ENCODE data around the gene CTIF.

The CTIF gene

DNA sequence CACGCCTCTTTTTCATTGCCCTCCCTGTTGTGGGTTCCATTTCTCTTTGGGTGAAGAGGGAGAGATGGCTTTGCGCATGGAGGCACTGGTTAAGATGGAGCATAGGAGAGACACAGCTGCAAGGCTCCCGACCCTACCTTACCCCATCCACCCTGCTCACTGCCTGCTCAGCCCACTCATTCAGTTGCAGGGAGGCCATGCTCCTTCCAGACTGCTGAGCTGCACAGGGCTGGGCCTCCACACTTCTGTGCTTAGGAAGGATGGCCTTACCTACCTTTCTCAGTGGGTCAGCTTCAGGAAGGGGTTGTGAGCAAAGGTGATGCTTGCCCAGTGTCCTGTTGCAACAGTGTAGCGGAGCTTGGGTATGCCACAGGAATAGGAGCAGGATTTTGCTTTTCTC lies 127.8 kb downstream of the CTIF start:
- no peak for DNase-seq (ENCODE audit: low read depth in 2 of 2)

DNA sequence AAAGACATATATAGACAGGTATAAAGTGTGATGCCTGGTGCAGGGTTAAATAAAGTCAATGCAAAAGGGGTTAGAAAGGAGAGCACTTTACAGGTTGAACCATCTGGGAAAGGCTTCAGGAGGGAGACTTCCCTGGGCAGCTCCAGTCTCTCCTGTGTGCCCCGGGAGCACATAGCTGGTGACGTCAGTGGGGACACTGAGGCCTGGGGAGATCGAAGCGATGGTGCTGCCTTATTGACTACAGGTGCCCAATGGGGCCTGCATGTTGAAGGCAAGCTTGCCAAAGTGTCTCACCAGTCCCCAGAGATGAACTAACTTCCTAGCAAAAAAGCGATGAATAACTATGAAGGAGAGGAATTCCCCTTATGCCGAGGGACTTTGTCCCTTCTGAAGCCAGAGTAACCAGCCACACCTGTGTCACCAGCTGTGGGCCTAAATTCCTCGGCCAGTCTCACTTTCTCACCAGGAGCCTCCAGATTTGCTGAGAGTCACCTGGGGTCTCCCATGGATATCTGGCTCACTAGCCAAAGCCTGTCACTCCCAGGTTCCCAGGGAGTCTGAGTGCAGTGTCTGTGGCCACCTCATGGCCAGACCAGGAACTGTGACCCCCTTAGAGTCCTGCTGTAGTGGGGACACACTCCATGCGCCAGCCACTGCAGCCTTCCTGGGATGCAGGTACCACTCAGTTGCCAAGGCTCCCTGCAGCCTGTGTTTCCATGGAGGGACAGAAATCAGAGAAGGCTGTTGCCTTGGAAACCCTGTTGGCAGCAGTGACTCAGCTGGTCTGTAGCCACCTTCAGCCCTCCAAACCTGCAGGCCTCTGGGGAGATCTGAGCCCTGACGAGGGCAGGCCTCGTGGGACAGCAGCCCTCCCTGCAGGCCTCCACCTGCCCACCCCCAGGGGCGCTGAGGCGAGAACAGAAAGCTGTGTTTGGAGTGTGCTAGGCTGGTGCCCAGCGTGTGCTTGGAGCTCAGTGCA lies 128.7 kb downstream of the CTIF start:
- DNase-seq (ENCODE audit: low read depth in 2 of 2), result no peak

GRCh38 chr18:48668466-48669179 lies 129.8 kb downstream of the CTIF start:
- DNase-seq (ENCODE audit: low read depth in 2 of 2), result no peak

- no peak for DNase-seq (ENCODE audit: low read depth in 2 of 2)
Measured at GRCh38 chr18:48669180-48669675, 130.4 kb downstream of the CTIF start.

DNA sequence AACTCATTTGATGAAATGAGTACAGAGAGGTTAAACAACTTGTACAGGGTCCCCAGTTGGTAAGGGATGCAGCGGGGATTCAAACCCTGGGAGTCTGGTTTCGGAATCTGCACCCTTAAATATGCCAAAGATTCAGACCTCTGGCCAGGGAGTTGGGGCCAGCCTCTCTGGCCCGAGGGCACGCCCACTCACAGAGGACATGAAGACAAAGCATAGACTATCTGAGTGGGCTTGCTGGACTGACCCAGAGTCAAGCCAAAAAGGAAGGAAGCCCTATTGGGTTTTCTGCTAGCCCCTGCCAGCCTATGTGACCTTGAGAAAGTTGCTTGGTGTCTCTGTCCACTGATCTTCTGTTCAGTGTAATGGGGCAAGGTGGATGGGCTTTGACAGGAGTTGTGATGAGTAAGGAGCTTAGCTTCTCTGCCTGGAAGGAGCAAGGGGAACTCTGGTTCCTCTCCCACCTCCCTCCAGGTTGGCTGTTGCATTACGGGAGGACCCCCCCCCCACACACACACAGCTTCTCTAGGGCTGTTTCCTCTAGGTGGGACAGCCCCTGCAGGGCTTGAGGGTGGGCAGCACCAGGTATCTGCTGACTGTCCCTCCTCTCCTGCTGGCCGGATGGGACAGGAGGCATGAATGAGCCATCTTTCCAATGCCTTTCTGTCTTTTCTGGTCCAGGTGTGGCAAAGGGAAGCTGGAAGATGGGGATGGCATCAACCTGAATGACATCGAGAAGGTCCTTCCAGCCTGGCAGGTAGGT lies 131.3 kb downstream of the CTIF start:
- no peak for DNase-seq (ENCODE audit: low read depth in 2 of 2)

DNA sequence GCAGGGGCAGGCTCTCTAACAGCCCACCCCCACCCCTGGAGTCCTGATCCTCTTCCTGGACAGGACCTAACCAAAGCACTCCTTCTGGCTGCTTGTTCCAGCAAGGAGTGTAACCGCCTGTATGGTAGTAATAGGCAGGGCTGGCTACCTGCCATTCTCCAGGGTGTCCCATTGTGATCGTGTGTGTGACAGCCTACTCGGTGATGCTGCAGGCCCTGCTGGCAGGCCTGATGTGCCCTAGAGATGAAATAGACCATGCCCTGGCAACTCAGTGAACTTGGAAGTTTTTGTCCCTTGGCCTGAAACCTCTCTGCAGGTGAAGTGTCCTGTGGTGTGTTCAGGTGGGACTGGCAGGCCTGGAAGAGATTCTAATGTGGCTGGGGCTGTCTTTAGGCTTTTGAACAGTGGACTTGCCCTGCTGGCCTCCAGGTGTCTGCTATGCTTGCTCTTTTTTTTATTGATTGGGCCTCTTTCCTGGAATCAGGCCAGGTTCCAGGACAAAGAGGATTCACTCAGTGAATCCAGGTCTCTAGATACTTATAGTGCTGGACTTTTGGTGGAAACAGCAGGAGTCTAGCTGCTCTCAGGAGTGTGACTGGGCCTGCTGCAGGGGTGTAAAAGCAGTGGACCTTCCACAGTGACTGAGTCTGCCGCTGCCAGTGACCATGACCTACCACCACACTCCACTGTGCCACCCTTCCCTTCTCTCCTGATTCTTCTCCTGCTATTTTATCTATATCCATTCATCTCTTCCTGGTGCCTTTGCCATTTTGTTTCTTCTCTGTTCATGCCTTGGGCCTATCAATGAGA lies 132.1 kb downstream of the CTIF start:
- DNase-seq (ENCODE audit: low read depth in 2 of 2), result no peak

DNA sequence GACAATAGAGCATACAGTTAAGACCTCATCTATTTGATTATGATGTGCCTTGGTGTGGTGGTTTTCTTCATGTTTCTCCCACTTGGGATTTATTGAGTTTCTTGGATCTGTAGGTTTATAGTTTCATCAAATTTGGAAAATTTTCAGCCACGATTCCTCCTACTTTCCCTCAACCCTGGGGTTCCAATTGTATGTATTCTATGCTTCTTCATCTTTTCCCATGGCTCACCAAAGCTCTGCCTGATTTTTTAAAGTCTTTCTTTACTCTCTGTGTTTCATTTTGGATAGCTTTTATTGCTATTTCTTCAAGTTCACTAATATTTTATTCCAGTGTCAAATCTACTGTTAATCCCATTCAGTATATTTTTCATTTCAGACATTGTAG lies 132.7 kb downstream of the CTIF start:
- DNase-seq (ENCODE audit: low read depth in 2 of 2), result no peak

DNA sequence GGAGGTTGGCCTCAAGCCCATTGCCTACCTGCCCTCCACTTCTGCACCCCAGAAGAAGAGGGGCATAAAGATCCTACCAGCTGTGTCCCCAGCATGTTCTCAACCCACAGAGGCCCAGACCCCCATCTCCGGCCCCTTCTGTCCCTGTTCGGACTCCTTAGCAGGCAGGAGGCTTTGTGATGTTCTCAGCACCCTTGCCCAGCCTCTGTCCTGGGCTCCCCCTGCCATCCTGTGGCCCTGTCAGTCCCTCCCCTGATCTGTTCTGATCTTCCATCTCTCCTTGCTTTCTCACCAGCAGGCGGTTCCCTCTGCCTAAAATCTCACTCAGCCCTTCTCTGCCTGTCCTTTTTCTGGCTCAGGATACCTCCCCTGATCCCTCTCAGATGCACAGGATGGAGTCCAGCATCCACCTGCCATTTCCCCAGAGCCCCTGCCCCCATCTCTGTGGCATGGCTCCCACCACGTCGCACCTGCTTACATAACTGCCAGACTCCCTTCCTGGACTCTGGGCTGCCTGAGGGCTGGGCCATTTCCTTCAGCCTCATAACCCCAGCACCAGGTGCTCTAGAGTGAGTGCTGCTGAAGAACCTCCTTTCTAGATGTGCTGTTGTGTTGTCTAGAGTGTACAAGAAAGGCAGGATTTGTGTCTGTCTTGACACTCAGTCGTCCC lies 134.0 kb downstream of the CTIF start:
- DNase-seq (ENCODE audit: low read depth in 2 of 2), result no peak

GRCh38 chr18:48673456-48673852 lies 134.6 kb downstream of the CTIF start:
- no peak for DNase-seq (ENCODE audit: low read depth in 2 of 2)

DNA sequence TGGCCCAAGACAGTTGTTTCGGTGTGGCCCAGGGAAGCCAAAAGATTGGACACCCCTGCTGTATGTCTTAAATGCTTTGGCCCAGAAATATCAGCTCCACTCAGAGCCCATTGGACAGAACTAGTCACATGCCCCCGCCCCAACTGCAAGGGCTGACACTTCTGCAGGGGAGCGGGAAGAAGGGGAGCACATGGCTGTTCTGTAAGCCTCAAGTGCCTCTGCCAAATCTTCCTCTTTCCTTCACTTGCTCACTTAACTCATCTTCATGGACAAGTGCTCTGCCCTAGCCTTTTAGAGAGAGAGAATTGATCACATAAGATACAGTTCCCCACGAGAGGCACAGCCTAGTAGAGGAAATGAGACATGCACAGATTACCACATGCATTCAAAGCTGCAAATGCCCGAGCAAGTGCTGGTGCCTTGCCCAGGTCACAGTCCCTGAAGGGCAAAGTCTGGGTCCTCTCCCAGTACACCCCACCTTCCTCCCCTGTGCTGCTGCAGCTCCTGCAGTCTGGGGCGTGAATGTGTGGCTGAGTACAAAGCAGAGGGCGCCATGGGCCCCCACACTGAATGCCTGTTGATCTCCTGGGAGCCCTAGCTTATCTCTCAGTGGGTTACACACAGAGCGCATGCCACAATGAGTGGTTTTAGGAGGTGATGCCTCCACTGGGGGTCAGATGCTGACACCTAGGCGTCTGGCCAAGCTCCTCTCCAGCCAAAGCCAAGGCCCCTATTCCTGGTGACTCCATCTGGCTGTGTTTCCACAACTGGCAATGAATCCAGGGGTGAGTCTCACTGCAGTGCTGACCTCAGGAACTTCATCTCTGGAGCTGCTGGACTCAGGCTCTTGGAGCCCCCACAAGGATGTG lies 135.3 kb downstream of the CTIF start:
- DNase-seq (ENCODE audit: low read depth in 2 of 2), result no peak

DNA sequence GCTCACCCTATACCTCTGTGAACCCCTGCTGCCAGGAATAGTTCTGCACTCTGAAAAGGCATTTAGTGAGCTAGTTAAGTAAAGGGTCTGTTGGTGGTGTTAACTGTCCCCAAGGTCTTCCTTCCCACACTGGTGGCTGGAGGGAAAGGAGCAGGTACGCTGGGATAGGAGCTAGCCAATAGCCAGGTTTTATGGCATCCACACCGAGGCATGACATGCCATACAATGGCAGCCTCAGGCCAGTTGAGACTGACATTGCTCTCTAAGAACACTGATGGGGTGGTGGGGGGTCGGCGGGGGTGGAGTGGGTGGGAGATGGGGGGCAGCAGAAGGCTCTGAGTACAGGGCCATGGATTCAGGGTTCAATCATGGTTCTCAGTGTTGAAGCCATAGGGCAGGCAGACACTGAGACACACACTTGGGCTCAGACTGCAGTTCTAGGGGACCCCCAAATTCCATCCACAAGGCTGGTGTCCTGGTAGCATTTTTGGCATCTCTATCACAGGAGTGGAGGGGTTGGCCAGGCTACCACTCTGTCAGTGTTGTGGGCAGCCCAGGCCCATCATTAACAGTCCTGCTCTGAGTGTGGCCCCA lies 136.0 kb downstream of the CTIF start:
- no peak for DNase-seq (ENCODE audit: low read depth in 2 of 2)

GRCh38 chr18:48675352-48675761 lies 136.5 kb downstream of the CTIF start:
- peak; percentile 63 to 75 for DNase-seq (ENCODE audit: low read depth in 2 of 2)

DNA sequence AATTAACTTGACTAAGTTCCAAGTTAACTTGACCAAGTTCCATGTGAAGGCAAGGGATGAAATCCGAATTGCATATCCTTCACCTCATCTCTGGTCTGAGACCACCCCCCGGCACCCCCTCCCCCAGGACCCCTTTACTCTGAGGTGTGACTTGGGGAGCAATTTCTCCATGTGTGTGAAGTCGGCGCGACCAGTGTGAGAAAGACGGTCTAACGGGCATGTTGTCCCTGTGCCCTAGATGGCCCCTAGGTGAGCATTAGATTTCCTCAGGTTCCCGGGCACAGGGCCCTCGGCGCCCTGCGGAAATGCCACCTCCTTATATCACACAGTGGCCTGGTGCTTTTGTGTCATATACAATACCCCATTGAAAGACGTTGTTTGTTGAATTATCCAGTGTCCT lies 137.1 kb downstream of the CTIF start:
- no peak for DNase-seq (ENCODE audit: low read depth in 2 of 2)

GRCh38 chr18:48676346-48676745 lies 137.5 kb downstream of the CTIF start:
- DNase-seq (ENCODE audit: low read depth in 2 of 2), result no peak

GRCh38 chr18:48676756-48677368 lies 138.0 kb downstream of the CTIF start:
- peak; percentile 35 to 70 for DNase-seq (ENCODE audit: low read depth in 2 of 2)

- no peak for DNase-seq (ENCODE audit: low read depth in 2 of 2)
Measured at GRCh38 chr18:48678237-48679115, 139.6 kb downstream of the CTIF start.

GRCh38 chr18:48679236-48679635 lies 140.4 kb downstream of the CTIF start:
- no peak for DNase-seq (ENCODE audit: low read depth in 2 of 2)
